T-helper 17 cell (primary cell): ENCODE measurements around the gene BUD13. TPM values are rescaled to one million over a fixed set of nuclear protein-coding genes. Genes with fewer than 3 reads are reported as not detected.
"Not testable (repeated sequence)": the region's sequence is repeated elsewhere in the genome, so short reads cannot be mapped to it uniquely, and the experiment has no call there.

Source experiments
- ATAC-seq: fragments of 150-1000 bp; cut with Tn5 transposase; 2 replicates; pipeline ENCODE4 v1.10.0; 2021; ENCODE audit warnings: mild to moderate bottlenecking, moderate library complexity
- DNase-seq, 3 donors: peaks; one replicate each; pipeline versions ENCODE4 v3.0.0 to v3.0.0-alpha.2; 2020 to 2021
- H3K9me3 ChIP-seq: one replicate; pipeline ENCODE4 v1.7.0; 2013; ENCODE audit warnings: low read length, mild to moderate bottlenecking; ENCODE audit not compliant: control insufficient read depth, poor library complexity, severe bottlenecking
- H3K27ac Mint-ChIP-seq: one replicate; pipeline ENCODE4 v1.8.0; 2022; ENCODE audit warnings: mild to moderate bottlenecking, moderate library complexity, mixed read lengths
- H3K27me3 Mint-ChIP-seq: one replicate; pipeline ENCODE4 v1.8.0; 2022; ENCODE audit warnings: mixed read lengths
- H3K36me3 Mint-ChIP-seq: one replicate; pipeline ENCODE4 v1.8.0; 2022; ENCODE audit warnings: low read depth, mixed read lengths
- H3K4me1 Mint-ChIP-seq: one replicate; pipeline ENCODE4 v1.8.0; 2022; ENCODE audit warnings: mild to moderate bottlenecking, mixed read lengths
- H3K4me3 Mint-ChIP-seq: one replicate; pipeline ENCODE4 v1.8.0; 2022; ENCODE audit warnings: mild to moderate bottlenecking, moderate library complexity, mixed read lengths
- total RNA-seq, 4 donors: library from RNA in 2 of 4; stranded (reverse) in 2 of 4; gene quantifications; one replicate each; pipeline ENCODE4 v1.2.3 and lab custom pipeline; 2022 to 2026

The BUD13 gene
- total RNA-seq, 2 donors from 2014 or later: 11.5 to 11.8 TPM

DNA sequence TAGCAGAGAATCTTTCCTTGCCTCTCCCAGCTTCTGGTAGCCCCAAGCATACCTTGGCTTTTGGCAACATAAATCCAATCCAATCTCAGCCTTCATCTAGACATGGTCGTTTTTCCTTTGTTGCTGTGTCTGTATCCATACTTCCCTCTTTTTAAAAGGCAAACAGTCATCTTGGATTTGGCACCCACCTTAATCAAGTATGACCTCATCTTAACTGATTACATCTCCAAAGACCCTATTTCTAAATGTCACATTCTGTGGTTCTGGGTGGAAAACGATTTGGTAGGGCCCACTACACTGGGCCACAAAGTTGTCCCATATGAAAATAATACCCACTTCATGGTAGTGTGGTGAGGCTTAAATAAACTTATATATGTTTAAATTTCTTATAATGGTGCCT, 852 bp downstream of the BUD13 start:
- Mint-ChIP-seq H3K27me3 (no peaks in the 10 kb centered on the region), H3K36me3 (peaks cover 3% of the 10 kb centered on the region), H3K27ac (peak overlapping the region; percentile 96), H3K4me1 (peaks cover 26% of the 10 kb centered on the region), H3K4me3 (peak overlapping the region; percentile 98)
- DNase-seq (no peak), ATAC-seq (no peak)
- H3K9me3 ChIP-seq: no peaks in the 10 kb centered on the region

DNA sequence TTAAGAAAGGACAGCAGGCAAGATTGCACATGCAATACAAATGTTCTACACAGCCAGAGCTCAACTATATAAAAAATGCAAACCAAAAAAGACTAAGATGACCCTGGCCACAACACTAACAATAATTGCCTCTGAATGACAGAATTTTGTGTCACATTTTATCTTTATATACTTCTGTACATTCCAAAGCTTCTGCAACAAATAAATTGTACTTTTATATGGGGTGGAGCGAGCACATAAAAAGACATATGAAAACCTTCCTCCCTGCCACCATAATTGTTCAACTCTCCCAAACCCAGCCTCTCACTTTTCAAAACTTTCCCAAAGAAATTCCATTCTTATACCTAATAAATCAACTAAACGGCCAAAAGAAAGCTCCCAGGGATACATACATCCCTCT, 10.7 kb downstream of the BUD13 start:
- no peaks in the 10 kb centered on the region for H3K9me3 ChIP-seq
- peaks cover 15% of the 10 kb centered on the region for H3K4me1 Mint-ChIP-seq
- DNase-seq: no peak
- peak overlapping the region; percentile 21 for H3K27ac Mint-ChIP-seq
- ATAC-seq: no peak
- H3K4me3 Mint-ChIP-seq: no peak overlapping the region
- H3K36me3 Mint-ChIP-seq: peaks cover 16% of the 10 kb centered on the region
- no peaks in the 10 kb centered on the region for H3K27me3 Mint-ChIP-seq

DNA sequence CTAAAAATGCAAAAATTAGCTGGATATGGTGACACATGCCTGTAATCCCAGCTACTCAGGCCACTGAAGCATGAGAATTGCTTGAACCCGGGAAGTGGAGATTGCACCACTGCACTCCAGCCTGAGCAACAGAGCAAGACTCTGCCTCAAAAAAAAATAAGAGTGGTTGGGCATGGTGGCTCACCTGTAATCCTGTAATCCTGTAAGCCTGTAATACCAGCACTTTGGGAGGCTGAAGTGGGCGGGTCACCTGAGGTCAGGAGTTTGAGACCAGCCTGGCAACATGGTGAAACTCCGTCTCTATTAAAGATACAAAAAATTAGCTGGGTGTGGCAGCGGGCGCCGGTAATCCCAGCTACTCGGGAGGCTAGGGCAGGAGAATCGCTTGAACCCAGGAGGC, 16.7 kb downstream of the BUD13 start:
- H3K27me3 Mint-ChIP-seq, H3K27ac Mint-ChIP-seq, DNase-seq, H3K4me3 Mint-ChIP-seq, ATAC-seq, H3K9me3 ChIP-seq, H3K4me1 Mint-ChIP-seq: not testable (repeated sequence)
- H3K36me3 Mint-ChIP-seq: peaks cover 19% of the 10 kb centered on the region

DNA sequence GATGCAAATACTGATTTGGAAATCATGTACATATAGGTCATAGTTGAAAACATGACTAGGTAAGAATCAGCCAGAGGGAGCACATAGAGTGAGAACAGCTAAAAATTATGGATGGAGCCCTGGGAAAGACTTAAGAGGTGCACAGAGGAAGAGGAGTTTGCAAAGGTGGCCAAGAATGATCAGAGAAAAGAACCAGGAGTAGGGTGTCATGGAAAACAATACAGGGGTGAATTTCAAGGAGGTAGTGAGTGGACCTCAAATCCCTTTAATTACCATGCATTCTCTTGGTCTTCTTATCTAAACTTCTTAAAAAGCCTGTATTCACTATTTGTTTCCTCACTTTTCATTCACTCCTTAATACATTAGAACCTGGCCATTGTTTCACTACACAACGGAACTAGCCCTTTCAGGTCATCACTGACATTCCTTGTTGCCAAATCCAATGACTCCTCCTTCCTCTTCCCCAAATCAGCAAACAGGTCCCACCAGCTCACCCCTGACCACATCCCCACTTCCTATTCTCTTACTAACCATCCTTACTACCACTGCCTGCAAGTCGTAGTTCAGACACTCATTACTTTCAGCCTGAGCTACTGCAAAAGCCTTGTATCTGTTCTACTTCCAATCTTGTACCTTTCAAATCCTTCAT, 22.6 kb downstream of the BUD13 start:
- ATAC-seq: no peak
- H3K4me3 Mint-ChIP-seq: no peak overlapping the region

DNA sequence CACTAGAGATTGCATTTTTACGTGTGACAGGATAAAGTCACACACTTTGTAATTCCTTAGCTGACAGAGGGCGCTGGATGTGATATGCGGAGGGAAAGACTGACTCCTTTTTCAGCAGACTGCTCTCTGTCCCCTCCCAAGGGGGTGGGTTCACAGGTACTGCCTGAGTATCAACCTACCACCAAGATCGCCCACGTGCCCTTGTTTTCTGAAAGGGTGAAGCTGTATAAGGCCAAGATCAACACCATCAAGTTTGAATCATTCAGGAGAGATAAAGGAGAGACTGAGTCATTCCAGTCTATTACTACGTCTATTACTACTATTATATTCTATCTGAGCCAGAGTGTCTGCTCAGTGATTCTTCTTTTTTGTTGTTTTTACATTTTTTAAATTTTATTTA, 30.7 kb downstream of the BUD13 start:
- H3K27ac Mint-ChIP-seq: peak overlapping the region; percentile 62
- H3K36me3 Mint-ChIP-seq: no peaks in the 10 kb centered on the region
- H3K27me3 Mint-ChIP-seq: no peaks in the 10 kb centered on the region
- H3K9me3 ChIP-seq: no peaks in the 10 kb centered on the region
- H3K4me3 Mint-ChIP-seq: no peak overlapping the region
- ATAC-seq: no peak
- no peak for DNase-seq
- H3K4me1 Mint-ChIP-seq: no peaks in the 10 kb centered on the region

More for the DNA sequence above, 22.6 kb downstream of the BUD13 start:
- H3K9me3 ChIP-seq: no peaks in the 10 kb centered on the region
- DNase-seq: no peak
- no peak overlapping the region for H3K27ac Mint-ChIP-seq
- H3K36me3 Mint-ChIP-seq: peaks cover 11% of the 10 kb centered on the region
- H3K27me3 Mint-ChIP-seq: no peaks in the 10 kb centered on the region
- peaks cover 4% of the 10 kb centered on the region for H3K4me1 Mint-ChIP-seq

DNA sequence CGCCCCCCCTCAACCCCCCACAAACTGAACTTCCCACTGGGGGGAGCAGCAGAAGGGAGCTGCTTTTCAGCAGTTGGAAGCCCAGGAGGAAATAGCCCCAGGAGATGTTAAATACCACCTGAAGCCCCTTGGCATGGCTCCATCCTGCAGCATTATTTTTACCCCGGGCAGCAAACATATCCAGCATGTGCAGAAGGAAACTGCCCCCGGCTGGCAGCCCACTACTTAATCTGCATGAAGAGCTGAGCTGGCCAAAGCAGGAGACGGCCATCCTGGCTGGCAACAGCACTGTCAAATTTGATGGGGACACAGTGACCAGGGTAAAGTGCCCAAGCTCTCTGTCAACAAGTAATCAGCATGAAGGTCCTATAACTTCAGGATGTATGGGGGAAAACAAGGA, 32.0 kb downstream of the BUD13 start:
- Mint-ChIP-seq H3K27me3 (no peaks in the 10 kb centered on the region), H3K4me3 (no peak overlapping the region), H3K4me1 (no peaks in the 10 kb centered on the region), H3K36me3 (no peaks in the 10 kb centered on the region), H3K27ac (no peak overlapping the region)
- DNase-seq (no peak), ATAC-seq (no peak)
- no peaks in the 10 kb centered on the region for H3K9me3 ChIP-seq

DNA sequence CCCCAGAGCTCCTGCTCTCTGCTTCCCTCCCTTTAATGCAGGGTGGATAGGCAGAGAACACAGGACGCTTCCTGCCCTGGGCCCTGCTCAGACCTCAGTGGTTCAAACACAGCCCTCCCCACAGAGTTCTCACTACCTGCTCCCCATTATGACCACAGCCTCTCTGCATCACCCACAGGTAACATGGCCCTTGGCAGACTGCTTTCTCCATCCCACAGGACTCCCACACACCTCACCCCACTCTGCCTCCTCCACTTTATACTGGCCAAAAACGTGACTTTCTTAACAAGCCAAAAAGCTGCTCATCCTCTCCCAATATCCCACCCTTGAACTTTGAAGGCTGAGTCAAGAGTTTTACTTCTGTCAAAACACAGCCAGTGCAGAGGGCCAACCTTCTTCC, 33.8 kb downstream of the BUD13 start:
- no peaks in the 10 kb centered on the region for H3K9me3 ChIP-seq
- no peak overlapping the region for H3K4me3 Mint-ChIP-seq
- no peaks in the 10 kb centered on the region for H3K27me3 Mint-ChIP-seq
- no peak for ATAC-seq
- peaks cover 1% of the 10 kb centered on the region for H3K4me1 Mint-ChIP-seq
- no peak for DNase-seq
- no peak overlapping the region for H3K27ac Mint-ChIP-seq
- H3K36me3 Mint-ChIP-seq: no peaks in the 10 kb centered on the region

DNA sequence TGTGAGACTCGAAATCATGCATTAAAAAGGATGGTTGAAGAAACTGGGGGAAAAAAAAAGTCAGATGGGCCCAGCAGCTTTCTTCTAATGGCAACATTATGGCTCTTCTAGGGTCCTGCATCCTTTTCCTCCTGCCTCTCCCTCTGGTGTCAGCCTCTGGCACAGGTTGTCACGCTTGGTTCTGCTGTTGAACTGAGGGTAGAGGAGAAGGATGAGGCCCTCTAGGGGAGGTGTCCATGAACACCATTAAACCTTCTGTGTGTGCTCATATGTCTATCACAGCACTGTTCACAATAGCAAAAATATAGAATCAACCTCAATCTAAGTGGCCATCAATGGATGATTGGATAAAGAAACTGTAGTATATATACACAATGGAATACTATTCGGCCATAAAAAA, 36.0 kb downstream of the BUD13 start:
- H3K36me3 Mint-ChIP-seq: no peaks in the 10 kb centered on the region
- no peak overlapping the region for H3K4me3 Mint-ChIP-seq
- DNase-seq: no peak
- peaks cover 13% of the 10 kb centered on the region for H3K4me1 Mint-ChIP-seq
- ATAC-seq: peak; percentile 30
- H3K27me3 Mint-ChIP-seq: peaks cover 10% of the 10 kb centered on the region
- H3K9me3 ChIP-seq: no peaks in the 10 kb centered on the region
- no peak overlapping the region for H3K27ac Mint-ChIP-seq

DNA sequence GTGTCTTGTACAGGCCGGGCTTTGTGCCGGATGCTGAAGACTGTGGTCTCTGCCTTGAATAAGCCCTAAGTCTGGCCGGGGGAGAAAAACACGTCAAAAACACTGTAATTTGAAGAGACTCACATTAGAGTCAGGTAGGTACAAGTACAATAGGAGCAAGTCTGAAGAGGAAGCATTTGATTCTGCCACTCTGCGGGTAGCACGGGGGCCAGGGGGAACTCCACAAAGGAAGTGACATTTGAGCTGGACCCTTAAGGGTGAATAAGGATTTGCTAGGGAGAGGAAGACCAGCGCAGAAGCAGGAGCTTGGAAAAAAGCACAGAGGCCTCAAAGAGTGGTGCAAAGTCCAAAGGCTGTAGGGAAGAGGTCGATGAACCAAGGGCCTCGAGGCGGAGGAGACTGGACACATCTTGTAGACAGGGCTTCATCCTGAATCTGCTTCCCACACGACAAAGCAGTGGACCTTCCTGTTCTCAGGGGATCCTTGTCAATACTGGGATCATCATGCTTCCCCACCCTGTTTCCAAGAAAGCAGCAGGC, 38.7 kb downstream of the BUD13 start:
- Mint-ChIP-seq H3K27me3 (peaks cover 21% of the 10 kb centered on the region), H3K27ac (no peak overlapping the region), H3K4me3 (no peak overlapping the region), H3K36me3 (no peaks in the 10 kb centered on the region), H3K4me1 (peaks cover 13% of the 10 kb centered on the region)
- H3K9me3 ChIP-seq: no peaks in the 10 kb centered on the region
- no peak for DNase-seq
- ATAC-seq: no peak

DNA sequence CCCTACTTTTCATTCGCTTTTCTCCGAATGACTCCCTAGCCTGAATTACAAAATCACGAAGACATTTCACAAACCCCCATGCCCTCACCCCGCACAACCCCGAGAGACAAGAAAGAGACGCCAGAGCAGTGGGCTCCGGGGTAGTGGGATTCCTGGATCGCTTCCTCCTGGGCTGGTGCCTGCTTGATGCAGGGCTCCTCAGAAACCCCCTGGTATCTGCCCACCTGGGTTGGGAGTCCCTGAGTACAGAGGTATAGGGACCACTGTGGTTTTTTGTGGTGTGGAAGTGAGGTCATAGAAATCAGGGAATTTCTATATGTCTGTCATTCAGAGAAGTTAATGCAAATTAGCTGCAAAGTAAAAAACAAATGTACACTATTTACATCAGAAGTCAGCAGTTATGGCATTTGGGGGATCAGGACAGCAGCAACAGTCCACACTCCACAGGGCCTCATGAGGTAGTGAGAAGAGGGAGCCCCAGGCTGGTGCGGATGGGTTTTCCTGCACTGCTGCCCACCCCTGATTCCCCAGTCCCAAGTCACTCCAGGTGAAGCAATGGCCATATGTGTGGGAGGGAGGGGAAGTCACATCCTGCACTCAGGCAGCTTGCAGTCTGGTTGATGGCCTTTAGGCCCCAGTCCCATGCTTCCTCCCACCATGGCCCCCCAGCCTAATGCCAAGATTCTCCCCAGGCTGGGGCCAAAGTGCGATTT, 39.6 kb downstream of the BUD13 start:
- ATAC-seq: peak; percentile 7
- H3K27me3 Mint-ChIP-seq: peaks cover 29% of the 10 kb centered on the region
- no peak overlapping the region for H3K4me3 Mint-ChIP-seq
- no peaks in the 10 kb centered on the region for H3K36me3 Mint-ChIP-seq
- H3K4me1 Mint-ChIP-seq: peaks cover 13% of the 10 kb centered on the region
- no peak for DNase-seq
- H3K27ac Mint-ChIP-seq: no peak overlapping the region
- no peaks in the 10 kb centered on the region for H3K9me3 ChIP-seq

DNA sequence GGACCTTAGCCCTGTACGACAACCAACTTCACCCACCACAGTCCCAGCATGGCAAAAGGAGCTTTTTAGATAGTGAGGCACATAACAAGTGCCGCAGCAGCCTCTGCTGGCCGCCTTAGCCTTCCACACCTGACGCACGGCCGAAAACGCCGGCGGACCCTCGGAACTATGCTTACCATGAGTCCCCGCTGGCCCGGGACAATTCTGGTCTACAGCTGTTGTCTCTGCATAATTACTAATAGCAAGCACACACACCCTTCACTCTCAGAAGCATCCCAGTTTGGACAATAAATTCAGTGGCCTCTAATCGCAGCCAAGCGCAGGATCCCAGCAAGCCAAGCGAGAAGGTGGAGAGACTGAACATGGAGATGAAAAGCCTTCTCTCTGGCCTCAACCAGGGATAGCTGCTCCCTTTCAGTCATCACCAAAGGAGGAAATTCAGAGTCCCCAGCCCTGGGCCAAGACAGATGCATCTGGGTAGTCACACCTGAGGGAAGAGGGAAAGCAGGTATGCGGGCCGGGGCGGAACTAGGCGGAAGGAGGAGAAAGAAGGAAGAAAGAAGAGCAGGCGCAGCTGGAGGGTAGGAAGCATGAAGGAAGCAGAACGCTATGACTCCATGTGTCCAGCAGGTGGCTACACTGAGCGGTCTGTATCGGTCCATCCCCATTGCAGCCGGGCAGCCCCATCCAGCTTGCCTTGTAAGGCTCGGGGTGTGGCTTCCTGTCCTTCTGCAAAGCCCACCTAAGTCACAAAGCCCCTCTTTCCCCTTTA, 40.3 kb downstream of the BUD13 start:
- no peak overlapping the region for H3K4me3 Mint-ChIP-seq

DNA sequence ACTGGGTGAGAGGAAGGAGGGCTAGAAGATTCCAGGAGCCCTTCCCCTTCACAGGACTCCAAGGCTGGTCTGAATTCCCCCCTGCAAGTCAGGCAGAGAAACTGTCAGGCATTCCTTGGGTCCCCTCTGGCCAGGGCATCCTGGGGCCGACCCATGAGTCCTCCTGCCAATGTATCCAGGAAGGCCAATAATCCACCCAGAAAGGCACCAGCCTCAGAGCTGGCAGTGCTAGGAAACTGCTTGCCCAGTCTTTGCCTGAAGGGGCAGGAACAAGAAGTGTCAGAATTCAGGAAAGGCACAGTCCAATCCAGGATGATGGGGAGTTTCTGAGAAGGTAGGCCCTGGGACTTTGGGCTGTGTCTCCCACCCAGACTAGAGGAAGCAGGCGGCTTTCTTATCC, 41.0 kb downstream of the BUD13 start:
- DNase-seq (no peak), ATAC-seq (no peak)
- Mint-ChIP-seq H3K27ac (no peak overlapping the region), H3K4me3 (no peak overlapping the region), H3K36me3 (no peaks in the 10 kb centered on the region), H3K4me1 (peaks cover 13% of the 10 kb centered on the region), H3K27me3 (peaks cover 37% of the 10 kb centered on the region)
- no peaks in the 10 kb centered on the region for H3K9me3 ChIP-seq

More for the DNA sequence above, 40.3 kb downstream of the BUD13 start:
- ATAC-seq: peak; percentile 91
- peaks cover 13% of the 10 kb centered on the region for H3K4me1 Mint-ChIP-seq
- peak; percentile 29 to 35 (median 33) for DNase-seq
- H3K36me3 Mint-ChIP-seq: no peaks in the 10 kb centered on the region
- no peaks in the 10 kb centered on the region for H3K9me3 ChIP-seq
- H3K27ac Mint-ChIP-seq: no peak overlapping the region
- H3K27me3 Mint-ChIP-seq: peaks cover 34% of the 10 kb centered on the region

DNA sequence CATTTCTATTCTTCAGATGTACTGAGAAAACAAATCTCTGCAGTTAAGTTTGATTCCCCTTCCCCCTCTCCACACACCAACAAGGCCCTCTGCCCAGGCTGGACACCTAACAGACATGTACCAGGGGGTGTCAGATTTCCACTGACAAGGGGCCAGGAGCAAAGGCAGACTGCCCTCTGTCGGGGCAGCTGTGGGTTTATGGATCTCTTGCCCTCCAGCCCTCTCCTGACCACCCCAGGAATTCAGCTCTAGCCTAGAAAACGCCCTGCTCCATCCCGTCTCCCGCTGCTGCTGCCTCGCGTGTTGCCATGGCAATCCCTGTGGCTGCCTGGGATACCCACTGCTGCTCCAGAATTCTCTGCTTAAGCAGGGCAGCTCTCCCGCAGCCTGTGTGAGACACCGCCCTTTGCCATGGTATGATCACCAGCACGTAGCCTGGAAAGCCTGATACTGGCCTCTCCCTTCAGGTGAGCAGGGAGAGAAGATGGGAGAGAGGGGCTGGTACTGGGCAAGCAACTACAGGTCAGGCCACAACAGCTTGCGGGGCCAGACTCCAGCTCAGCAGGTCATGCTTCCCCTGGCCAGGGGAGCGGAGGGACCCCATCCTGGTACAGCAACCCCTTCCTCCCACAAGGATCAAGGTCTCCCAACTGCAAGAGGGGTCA, 41.6 kb downstream of the BUD13 start:
- no peaks in the 10 kb centered on the region for H3K9me3 ChIP-seq
- H3K4me3 Mint-ChIP-seq: no peak overlapping the region
- H3K36me3 Mint-ChIP-seq: no peaks in the 10 kb centered on the region
- H3K27ac Mint-ChIP-seq: no peak overlapping the region
- H3K4me1 Mint-ChIP-seq: peaks cover 13% of the 10 kb centered on the region
- peaks cover 42% of the 10 kb centered on the region for H3K27me3 Mint-ChIP-seq
- ATAC-seq (no peak), DNase-seq (no peak)
